NCI-H2081 (cell line): ENCODE data around the gene WFDC1.

Source experiments
- DNase-seq, 2 experiments: peaks; one replicate each; lab custom pipeline; 2025; lab: John Stamatoyannopoulos, UW

WFDC1 gene

DNA sequence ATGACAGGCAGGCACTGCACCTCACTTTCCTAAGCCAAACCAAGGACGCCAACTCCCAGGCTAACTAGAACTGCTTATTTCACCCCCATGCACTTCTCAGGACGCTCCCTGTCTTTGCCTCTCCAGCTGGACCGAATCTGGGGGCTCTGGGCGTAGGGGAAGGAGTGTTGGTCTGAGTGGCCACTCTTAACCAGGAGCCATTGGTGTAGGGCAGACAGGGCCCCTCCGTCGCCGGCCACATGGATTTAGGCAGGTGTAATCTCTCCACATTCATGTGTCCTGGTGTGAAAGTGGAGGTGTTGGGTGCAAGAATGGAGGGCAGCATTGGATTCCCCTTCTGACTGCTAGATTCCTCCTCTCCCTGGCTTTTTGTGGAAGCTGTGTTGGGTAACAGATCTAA is 83.4 kb downstream of the WFDC1 start:
- DNase-seq: no peak

DNA sequence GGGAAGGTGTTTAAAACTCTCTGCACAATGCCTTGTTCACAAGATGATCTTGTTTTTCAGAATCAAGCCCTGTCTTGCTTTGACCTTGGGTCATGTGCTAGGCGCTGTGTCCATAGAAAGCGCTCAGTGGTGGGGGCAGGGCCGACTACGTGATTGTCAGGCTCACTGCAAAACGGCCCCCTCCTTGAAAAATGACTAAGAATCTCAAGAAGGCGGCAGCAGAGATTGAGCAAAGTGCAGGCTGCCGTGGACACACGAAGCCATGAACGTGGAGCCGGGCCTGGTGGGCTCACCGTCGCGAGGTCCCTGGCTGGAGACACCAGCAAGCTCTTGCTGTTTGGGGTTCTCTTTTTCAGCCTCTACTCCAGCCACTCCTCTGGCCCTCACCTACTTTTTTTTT is 83.9 kb downstream of the WFDC1 start:
- no peak for DNase-seq

DNA sequence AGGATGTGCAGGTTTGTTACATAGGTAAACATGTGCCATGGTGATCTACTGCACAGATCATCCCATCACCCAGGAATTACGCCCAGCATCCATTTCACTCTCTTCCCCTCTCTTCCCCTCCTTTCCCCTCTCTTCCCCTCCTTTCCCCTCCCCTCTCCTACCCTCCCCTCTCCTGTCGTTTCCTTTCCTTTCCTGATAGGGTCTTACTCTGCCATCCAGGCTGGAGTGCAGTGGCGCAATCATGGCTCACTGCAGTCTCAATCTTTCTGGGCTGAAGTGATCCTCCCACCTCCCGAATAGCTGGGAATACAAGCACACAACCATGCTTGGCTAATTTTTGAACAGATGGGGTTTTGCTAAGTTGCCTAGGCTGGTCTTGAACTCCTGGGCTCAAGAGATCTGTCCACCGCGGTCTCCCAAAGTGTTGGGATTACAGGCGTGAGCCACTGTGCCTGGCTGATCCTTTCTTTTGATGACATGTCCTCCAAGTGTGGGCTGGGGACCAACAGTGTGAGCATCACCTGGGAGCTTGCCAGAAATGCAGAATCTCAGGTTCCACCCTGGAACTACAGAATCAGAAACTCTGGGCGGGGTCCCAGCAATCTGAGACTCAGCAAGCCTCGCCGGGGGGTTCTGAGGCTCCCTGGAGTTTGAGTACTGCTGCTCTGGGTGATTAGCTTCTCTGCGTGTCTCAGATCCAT is 84.5 kb downstream of the WFDC1 start:
- DNase-seq: no peak
